B cell (primary cell): ENCODE data around the gene FAM118A. TPM values are rescaled to one million over a fixed set of nuclear protein-coding genes. Genes with fewer than 3 reads are reported as not detected.

Experiments
- ATAC-seq: fragments of 200-7000 bp; cut with Tn5 transposase; one replicate; pipeline ENCODE4 v1.10.0; 2021; ENCODE audit warnings: low read depth, mild to moderate bottlenecking, moderate number of reproducible peaks, moderate library complexity
- CTCF ChIA-PET: fragments of 350-600 bp; sonication (Branson Sonifier 250); formaldehyde crosslinking; loops from one replicate; lab custom pipeline; 2021; ENCODE audit warnings: antibody characterized with exemption, inconsistent platforms; lab: Charles Lee
- POLR2A ChIA-PET: fragments of 350-600 bp; sonication (Branson Sonifier 250); formaldehyde crosslinking; loops from one replicate; lab custom pipeline; 2021; ENCODE audit warnings: antibody characterized with exemption; lab: Charles Lee
- DNase-seq: peaks from one replicate; pipeline ENCODE4 v3.0.0; 2013
- H2AFZ ChIP-seq: 2 replicates; pipeline ENCODE4 v1.6.1; 2012; ENCODE audit warnings: mild to moderate bottlenecking, low read depth, low read length; ENCODE audit not compliant: insufficient read depth, poor library complexity, severe bottlenecking
- H3K27ac ChIP-seq, 2 donors: 1 replicate in 1 of 2; 2 replicates in 1 of 2; pipeline ENCODE4 v1.5.1; 2012 to 2013; ENCODE audit warnings: low read length in 2 of 2, mild to moderate bottlenecking in 2 of 2, moderate library complexity in 1 of 2
- H3K27me3 ChIP-seq, 4 experiments: fragments of 200-600 bp in 1 of 4; sonication (generic) in 1 of 4; replicated peaks in 1 of 4; 1 replicate in 2 of 4; 2 replicates in 2 of 4; pipeline versions ENCODE4 v1.6.1 to v1.7.0; 2013 to 2016; ENCODE audit warnings: low read length in 3 of 4, mild to moderate bottlenecking in 2 of 4, mixed read lengths in 1 of 4, moderate library complexity in 1 of 4; ENCODE audit not compliant: insufficient read depth in 4 of 4, control insufficient read depth in 3 of 4; ENCODE audit errors: control extremely low read depth in 1 of 4
- H3K36me3 ChIP-seq, 2 experiments: replicated peaks in 1 of 2; 1 replicate in 1 of 2; 2 replicates in 1 of 2; pipeline versions ENCODE4 v1.6.1 to v1.7.1; 2013; ENCODE audit warnings: low read length in 1 of 2; ENCODE audit not compliant: insufficient read depth in 2 of 2, control insufficient read depth in 1 of 2; ENCODE audit errors: control extremely low read depth in 1 of 2, extremely low read depth in 1 of 2
- H3K4me1 ChIP-seq, 2 donors: fragments of 200-600 bp in 1 of 2; sonication (generic) in 1 of 2; 1 replicate in 1 of 2; 2 replicates in 1 of 2; pipeline versions ENCODE4 v1.5.1 to v1.6.1; 2013 to 2017; ENCODE audit warnings: low read length in 2 of 2; ENCODE audit not compliant: control insufficient read depth in 2 of 2, insufficient read depth in 2 of 2
- H3K4me2 ChIP-seq: replicated peaks from 2 replicates; pipeline ENCODE3; 2012; ENCODE audit warnings: mild to moderate bottlenecking, low read depth, low read length; ENCODE audit not compliant: poor library complexity, severe bottlenecking
- H3K4me3 ChIP-seq, 5 experiments: fragments of 200-600 bp in 1 of 5; sonication (generic) in 1 of 5; 1 replicate in 3 of 5; 2 replicates in 2 of 5; pipeline versions ENCODE4 v1.5.1 to v1.7.0; 2011 to 2016; ENCODE audit warnings: low read length in 4 of 5, mild to moderate bottlenecking in 4 of 5, low read depth in 2 of 5, control low read depth in 1 of 5, moderate library complexity in 1 of 5; ENCODE audit not compliant: insufficient read depth in 1 of 5; ENCODE audit errors: control extremely low read depth in 1 of 5, extremely low read depth in 1 of 5
- H3K79me2 ChIP-seq: fragments of 200-600 bp; sonication (generic); one replicate; pipeline ENCODE4 v1.6.0; 2016; ENCODE audit warnings: low read length; ENCODE audit not compliant: control insufficient read depth, insufficient read depth
- H3K9ac ChIP-seq: fragments of 200-600 bp; sonication (generic); 2 replicates; pipeline ENCODE4 v1.6.1; 2017; ENCODE audit warnings: mild to moderate bottlenecking, low read length, moderate library complexity
- H3K9me3 ChIP-seq, 3 donors: one replicate each; pipeline versions ENCODE4 v1.6.1 to v1.7.1; 2013; ENCODE audit warnings: low read length in 2 of 3; ENCODE audit not compliant: control insufficient read depth in 2 of 3, insufficient read depth in 1 of 3; ENCODE audit errors: control extremely low read depth in 1 of 3
- H4K20me1 ChIP-seq: 2 replicates; pipeline ENCODE4 v1.6.0; 2012; ENCODE audit warnings: mild to moderate bottlenecking, low read length; ENCODE audit not compliant: insufficient read depth, control insufficient read depth, poor library complexity, severe bottlenecking
- H3K27ac Mint-ChIP-seq: one replicate; pipeline ENCODE4 v1.8.0; 2021; ENCODE audit warnings: mixed read lengths
- H3K27me3 Mint-ChIP-seq: one replicate; pipeline ENCODE4 v1.8.0; 2021; ENCODE audit warnings: mixed read lengths
- H3K4me1 Mint-ChIP-seq: one replicate; pipeline ENCODE4 v1.8.0; 2021; ENCODE audit warnings: mixed read lengths
- H3K4me3 Mint-ChIP-seq: one replicate; pipeline ENCODE4 v1.8.0; 2021; ENCODE audit warnings: mixed read lengths
- H3K9me3 Mint-ChIP-seq: one replicate; pipeline ENCODE4 v1.8.0; 2022; ENCODE audit warnings: mixed read lengths; ENCODE audit not compliant: insufficient read depth
- CTCF ChIP-seq: fragments of 200-600 bp; IDR thresholded peaks from one replicate; pipeline ENCODE4 v1.8.0; 2022; ENCODE audit warnings: antibody characterized with exemption, mild to moderate bottlenecking
- EZH2 ChIP-seq: IDR thresholded peaks from 2 replicates; pipeline ENCODE4 v1.6.1; 2012; ENCODE audit warnings: borderline replicate concordance, low read depth, mild to moderate bottlenecking, moderate library complexity, low read length; ENCODE audit not compliant: insufficient read depth, poor library complexity, severe bottlenecking
- WGBS: methylation state at CpG from one replicate; pipeline ENCODE4 v1.1.5; 2013; ENCODE audit warnings: missing lambda C conversion rate; ENCODE audit not compliant: insufficient coverage; 5-methylcytosine and 5-hydroxymethylcytosine counted together
- intact Hi-C: fragments of 100-400 bp; cut with micrococcal nuclease; formaldehyde crosslinking; loops from one replicate; pipeline ENCODE4 v1.10.0; 2022
- polyA plus RNA-seq: library from polyadenylated mRNA; depleted of rRNA; stranded (reverse); fragments of >200 nt; gene quantifications from 2 replicates; pipeline ENCODE4 v1.2.3, GENCODE V29; 2012
- total RNA-seq, 2 donors: library from RNA; stranded (reverse); fragments of 120-200 nt in 1 of 2; gene quantifications; 1 replicate in 1 of 2; 2 replicates in 1 of 2; pipeline versions ENCODE4 v1.2.3 to v1.2.4, GENCODE V29; 2013 to 2022

Gene FAM118A
- total and polyA plus RNA-seq, 2 donors (not counting 1 experiment from before 2014, with no cell fraction given), result 66.5 to 216 TPM

DNA sequence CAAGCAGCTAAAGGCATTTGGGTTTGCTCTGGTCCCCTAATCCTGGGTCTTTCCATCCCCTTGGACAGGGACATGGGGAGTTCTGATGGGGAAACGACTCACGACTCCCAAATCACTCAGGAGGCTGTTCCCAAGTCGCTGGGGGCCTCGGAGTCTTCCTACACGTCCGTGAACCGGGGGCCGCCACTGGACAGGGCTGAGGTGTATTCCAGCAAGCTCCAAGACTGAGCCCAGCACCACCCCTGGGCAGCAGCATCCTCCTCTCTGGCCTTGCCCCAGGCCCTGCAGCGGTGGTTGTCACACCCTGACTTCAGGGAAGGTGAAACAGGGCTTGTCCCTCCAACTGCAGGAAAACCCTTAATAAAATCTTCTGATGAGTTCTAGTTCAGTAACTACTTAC lies 14.2 kb upstream of the FAM118A start:
- POLR2A ChIA-PET, result interaction anchor here (1.4 kb wide), 1 partner anchor 11 kb away, joined by 5 read pairs; the partner anchor contains the start of gene UPK3A
- H3K9me3 Mint-ChIP-seq, result no peaks in the 10 kb centered on the region
- peaks cover 31% of the 10 kb centered on the region for H3K4me1 Mint-ChIP-seq
- H3K27me3 ChIP-seq, result no peaks in the 10 kb centered on the region
- H3K4me2 ChIP-seq, result no peak overlapping the region
- peaks cover 0 to 11% (median 0%) of the 10 kb centered on the region in 3 donors for H3K9me3 ChIP-seq
- H3K4me3 ChIP-seq, result no peak overlapping the region
- peak overlapping the region; percentile 76 for H3K27ac Mint-ChIP-seq
- H3K79me2 ChIP-seq, result no peaks in the 10 kb centered on the region
- no peak for TF ChIP-seq CTCF
- no peak for TF ChIP-seq EZH2
- H4K20me1 ChIP-seq, result no peaks in the 10 kb centered on the region
- no peak overlapping the region for H2AFZ ChIP-seq
- no peak for DNase-seq
- no peak overlapping the region for H3K9ac ChIP-seq
- intact Hi-C loops, result no loop called here
- CTCF ChIA-PET, result interaction anchor here (1.2 kb wide), 1 partner anchor 9 kb away, joined by 3 read pairs; no protein-coding TSS in a partner anchor
- ATAC-seq, result no peak
- peaks cover 22 to 46% of the 10 kb centered on the region in 2 donors for H3K4me1 ChIP-seq
- H3K27ac ChIP-seq, result no peak overlapping the region
- no peaks in the 10 kb centered on the region for H3K36me3 ChIP-seq
- 91% methylated on average over 8 of the region's 9 CpGs for WGBS
- no peaks in the 10 kb centered on the region for H3K27me3 Mint-ChIP-seq
- peak overlapping the region; percentile 6 for H3K4me3 Mint-ChIP-seq

DNA sequence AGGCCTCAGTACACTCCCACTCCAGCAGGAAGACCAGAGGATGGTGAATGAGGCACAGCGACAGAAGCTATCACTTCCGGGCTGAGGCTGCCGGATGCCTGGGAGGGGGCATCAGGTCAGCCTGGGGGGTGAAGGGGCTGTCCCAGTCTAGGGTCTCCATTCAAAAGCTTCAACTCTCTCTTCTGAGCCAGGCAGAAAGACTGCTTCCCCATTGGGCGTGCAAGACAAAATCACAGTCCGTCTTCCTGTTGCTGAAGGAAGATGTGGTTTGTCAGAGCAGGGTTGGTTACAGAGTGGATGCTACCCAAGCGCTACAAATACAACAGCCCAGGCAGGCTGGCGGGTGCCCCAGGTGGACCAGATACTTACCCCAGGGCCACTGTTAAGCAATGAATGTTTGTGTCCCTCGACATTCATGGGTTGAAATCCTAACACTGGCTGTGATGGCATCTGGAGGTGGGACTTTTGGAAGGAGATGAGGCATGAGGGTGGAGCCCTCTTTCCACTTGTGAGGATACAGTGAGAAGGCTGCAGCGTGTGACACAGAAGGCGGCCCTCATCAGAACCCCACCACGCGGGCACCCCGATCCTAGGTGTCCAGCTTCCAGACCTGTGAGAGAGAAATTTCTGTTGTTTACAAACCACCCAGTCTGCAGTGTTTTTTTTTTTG lies 13.0 kb upstream of the FAM118A start:
- H3K9ac ChIP-seq, result peak overlapping the region; percentile 29
- H3K27me3 ChIP-seq, result no peaks in the 10 kb centered on the region
- H3K36me3 ChIP-seq, result no peaks in the 10 kb centered on the region
- peak overlapping the region; percentile 59 for H3K4me2 ChIP-seq
- no peaks in the 10 kb centered on the region for H4K20me1 ChIP-seq
- H3K27ac ChIP-seq, result peak overlapping the region; percentile 69 to 81
- DNase-seq, result peak; percentile 74
- H3K9me3 ChIP-seq, result peaks cover 0 to 9% (median 0%) of the 10 kb centered on the region in 3 donors
- H3K9me3 Mint-ChIP-seq, result no peaks in the 10 kb centered on the region
- H3K27ac Mint-ChIP-seq, result peak overlapping the region; percentile 91
- ChIA-PET CTCF (interaction anchor here (1.0 to 1.2 kb wide), 3 partner anchors 10 to 29 kb away, joined by 3 to 4 read pairs (median 3); no protein-coding TSS in a partner anchor), POLR2A (interaction anchor here (0.5 to 1.4 kb wide), 3 partner anchors 12 to 31 kb away, joined by 3 to 5 read pairs (median 3); partner anchors contain the start of gene UPK3A)
- no peak for TF ChIP-seq EZH2
- no peak for TF ChIP-seq CTCF
- peaks cover 22 to 33% of the 10 kb centered on the region in 2 donors for H3K4me1 ChIP-seq
- no peaks in the 10 kb centered on the region for H3K79me2 ChIP-seq
- peak overlapping the region; percentile 69 for H2AFZ ChIP-seq
- H3K27me3 Mint-ChIP-seq, result no peaks in the 10 kb centered on the region
- whole genome bisulfite sequencing, result 20% methylated on average over 2 of the region's 13 CpGs
- peaks cover 31% of the 10 kb centered on the region for H3K4me1 Mint-ChIP-seq
- peak overlapping the region; percentile 35 for H3K4me3 Mint-ChIP-seq
- peak overlapping the region in 1 of 5 experiments; percentile 2 for H3K4me3 ChIP-seq
- intact Hi-C loops, result no loop called here
- ATAC-seq, result peak; percentile 90
